ENCODE measurements around the gene SMNDC1.
A peak's percentile ranks its signal among the peaks of the same experiment; 100 is the strongest.
"Not testable (repeated sequence)": the region's sequence is repeated elsewhere in the genome, so short reads cannot be mapped to it uniquely, and the experiment has no call there.

Gene SMNDC1

DNA sequence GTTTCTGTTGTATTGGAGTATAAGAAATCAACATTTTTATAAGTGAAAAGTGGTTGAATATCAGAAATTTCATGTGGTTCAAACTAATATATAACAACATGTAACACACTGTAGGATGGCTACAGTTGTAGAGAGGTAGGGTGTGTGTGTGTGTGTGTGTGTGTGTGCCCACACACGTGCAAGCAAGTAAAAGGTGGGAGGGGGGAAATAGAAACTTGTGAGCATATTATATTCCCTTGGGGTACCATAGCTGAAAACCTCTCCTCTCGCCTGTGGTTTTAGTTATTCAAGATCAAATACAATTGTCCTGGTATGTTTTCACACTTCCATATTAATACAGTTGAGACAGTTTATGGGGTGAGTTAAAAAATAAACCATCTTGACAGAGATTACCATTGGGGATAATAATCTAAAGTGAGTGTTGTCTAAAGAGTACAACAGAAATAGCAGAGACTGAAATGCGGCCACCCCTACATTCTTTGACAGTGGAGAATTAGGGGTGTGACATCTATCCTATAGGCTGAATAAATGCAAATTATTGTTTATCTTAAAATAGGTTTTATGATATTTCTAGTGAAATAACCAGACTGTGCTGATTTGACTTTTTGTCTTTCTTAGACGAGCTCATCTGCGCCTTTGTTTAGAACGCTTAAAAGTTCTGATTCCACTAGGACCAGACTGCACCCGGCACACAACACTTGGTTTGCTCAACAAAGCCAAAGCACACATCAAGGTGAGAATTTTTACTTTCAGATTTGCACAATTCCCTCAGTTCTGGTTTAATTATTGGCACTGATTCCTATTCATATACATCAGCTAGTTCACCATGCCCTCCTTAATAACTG, 25.9 kb downstream of the SMNDC1 start:
- peak; percentile 10 for DNase-seq

DNA sequence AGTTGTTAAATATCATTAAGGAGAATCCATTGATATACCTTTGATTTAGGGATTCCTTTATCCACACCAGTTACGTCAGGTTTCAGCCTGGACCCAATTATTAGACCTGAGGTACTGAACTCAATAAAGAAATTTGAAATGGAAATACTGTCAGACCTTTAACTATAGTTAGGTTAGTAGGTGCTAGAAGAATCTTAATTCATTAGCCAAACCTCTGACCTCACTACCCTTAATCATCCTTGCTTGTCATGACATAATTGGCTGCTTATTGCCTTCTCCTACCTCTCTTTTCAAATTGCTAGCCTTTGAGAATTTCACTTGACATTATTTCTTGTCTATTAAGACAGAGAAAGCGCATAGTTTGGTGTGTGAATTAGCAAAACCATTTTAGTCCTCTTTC, 27.1 kb downstream of the SMNDC1 start:
- no peak for DNase-seq

DNA sequence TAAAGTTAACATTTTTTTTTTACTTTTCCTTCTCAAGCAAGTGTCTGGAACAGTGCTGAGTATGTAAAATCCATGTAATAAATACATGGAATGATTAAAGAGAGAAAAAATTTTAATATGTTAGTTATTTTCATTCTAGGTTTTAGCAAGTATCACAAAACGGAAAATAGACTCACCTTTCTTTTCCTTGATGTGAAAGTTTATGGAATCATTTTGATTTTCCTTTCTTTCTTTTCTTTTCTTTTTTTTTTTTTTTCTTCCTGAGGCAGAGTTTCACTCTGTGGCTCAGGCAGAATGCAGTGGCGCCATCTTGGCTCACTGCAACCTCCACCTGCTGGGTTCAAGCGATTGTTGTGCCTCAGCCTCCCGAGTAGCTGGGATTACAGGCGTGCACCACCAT, 28.1 kb downstream of the SMNDC1 start:
- DNase-seq, result no peak

DNA sequence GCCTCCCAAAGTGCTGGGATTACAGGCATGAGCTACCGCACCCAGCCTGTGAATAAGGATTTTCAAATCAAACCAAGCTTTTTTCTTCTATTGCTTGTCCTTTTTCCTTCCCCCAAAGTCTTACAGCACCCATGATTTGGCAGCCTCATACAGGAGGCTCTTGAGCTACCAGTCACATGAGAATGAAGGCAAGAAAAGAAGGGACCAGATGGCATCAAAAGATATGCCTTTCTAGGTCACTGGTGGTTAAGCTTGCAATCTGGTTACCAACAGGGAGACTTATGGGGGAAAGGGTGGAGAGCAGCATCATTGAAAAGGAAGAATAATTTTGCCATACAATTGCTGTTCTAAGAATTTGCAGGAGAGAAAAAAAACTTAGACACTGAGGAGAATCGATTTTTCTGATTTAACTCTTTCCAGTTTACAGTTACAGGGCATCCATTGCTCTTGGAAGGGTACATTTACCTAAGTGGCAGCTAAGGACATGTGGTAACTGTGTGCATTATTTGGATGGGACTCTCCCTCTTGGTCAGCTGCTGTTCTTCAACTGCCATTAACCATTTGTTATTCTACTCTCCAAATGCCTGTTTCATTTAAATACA, 29.5 kb downstream of the SMNDC1 start:
- peak; percentile 47 for DNase-seq

DNA sequence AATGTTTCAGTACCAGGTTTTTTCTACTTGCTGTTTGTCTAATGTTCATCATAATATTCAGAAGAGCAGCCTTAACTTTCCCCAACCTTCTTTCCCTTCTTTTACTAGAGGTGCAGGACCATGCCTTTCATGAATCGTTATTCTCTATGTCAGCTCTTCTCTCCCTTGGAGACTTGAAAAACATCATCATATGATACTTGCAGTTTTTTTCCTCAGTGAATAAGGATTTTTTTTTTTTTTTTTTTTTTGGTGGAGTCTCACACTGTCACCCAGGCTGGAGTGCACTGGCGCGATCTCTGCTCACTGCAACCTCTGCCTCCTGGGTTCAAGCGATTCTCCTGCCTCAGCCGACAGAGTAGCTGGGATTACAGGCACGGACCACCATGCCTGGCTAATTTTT, 30.1 kb downstream of the SMNDC1 start:
- DNase-seq, result no peak

DNA sequence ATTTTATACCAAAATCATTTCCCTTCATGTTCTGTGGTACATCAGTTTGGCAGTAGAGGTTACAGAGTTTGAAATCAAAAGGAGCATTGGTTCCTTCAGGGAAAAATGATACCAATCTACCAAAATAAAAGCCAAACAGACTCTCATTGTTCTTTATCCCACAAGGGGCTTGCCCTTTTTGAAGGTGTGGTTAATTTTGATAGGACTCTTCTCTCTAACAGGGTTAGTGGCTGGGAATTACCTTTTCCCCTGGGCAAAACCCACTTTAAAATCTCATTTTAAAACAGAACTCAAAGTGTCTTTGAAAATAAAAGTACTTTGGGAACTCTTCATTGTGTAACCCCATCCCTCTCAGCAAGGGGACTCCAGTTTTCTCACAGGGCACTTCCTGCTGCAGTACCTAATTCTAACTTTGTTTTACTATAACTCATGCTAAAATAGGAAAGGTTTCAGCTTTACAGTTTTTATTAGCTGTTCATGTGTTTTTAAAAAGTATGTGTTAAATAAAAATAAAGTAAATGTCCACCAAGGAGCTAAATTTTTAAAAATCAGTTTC, 30.6 kb downstream of the SMNDC1 start:
- no peak for DNase-seq

DNA sequence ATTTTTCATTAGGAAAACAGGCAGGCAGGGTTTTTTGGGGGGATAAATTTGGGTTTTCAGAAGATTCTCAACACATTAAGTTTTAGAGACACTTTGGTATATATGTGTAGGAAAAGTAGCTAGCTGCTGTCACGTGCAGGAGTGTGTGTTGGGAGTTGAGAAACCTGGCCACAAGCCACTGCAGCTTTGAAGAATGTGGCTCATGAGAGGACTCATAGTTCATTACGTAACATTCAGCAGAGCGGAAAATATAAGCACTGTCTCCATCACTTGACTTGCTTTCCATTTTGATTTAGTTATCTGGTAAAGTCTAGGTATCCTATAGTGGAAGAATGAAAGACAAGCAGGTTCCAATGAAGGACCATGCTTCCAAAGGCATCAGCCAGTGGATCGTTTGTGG, 31.2 kb downstream of the SMNDC1 start:
- peak; percentile 53 for DNase-seq

DNA sequence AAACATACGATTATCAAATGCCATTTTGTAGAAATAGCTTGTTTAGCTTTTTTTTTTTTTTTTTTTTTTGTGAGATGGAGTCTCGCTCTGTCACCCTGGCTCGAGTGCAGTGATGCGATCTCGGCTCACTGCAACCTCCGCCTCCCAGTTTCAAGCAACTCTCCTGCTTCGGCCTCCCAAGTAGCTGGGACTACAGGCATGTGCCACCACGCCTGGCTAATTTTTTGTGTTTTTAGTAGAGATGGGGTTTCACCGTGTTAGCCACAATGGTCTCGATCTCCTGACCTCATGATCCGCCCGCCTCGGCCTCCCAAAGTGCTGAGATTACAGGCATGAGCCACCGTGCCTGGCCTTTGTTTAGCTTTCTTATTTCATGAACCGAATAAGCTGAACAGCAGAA, 31.7 kb downstream of the SMNDC1 start:
- DNase-seq, result not testable (repeated sequence)

DNA sequence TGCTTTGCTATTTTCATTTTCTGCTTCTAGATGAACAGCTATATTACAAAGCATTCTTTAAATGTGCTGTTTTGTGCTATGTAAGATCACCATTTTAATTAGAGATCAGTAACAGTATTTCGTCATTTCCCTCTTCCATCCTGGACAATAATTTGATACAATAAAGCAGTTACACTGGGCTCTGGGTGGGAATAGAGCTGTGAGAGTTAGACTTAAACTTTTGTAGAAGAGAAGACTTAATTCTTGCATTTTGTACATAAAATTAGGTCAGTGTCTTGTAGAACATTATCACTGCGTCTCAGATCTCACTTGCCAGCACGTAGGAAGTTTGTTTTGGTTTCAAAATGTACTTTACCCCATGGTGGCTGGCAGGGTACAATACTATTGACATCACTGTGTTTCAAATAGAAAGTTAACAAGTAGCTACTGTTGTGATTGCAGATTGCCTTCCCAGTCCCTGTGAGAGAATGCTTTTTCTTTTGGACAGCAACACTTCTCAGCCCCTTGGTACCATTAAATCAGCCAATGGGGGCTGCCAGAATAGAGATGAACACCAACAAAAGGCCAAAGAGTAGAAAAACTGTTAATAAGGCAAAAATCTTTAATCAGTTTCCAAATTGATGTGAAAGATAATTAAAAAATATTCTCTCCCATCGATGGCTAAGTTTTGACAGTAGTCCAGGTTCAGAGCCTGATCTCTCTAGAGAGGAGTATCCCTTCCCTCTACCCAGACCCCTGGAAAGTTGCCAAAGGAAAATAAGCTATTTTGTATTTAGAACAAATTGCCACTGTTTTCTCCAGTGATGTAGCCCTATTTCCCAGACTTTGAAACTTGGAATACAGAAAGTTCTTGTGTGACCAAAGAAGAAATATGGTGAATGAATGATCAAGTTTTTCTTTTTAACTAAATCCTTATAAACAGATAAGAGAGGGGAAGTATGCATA, 35.1 kb downstream of the SMNDC1 start:
- DNase-seq, result peak; percentile 15

DNA sequence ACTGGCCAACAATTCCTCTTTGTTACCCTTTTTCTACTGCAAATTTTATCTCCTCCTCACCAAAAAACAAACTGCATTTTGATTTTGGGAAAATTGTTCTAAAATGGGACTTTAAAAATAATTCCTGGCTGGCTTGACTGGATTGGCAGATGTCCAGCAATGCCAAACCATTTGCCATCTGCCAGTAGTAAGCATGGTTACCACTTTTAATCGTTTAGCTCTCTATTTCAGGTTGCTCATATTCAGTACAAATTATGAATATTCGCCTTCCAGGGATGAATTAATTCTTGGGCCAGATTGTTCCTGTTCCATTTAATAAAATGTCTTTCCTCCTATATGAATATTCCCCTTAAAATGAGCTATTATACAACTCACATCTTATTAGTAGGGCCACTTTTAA, 35.7 kb downstream of the SMNDC1 start:
- no peak for DNase-seq

DNA sequence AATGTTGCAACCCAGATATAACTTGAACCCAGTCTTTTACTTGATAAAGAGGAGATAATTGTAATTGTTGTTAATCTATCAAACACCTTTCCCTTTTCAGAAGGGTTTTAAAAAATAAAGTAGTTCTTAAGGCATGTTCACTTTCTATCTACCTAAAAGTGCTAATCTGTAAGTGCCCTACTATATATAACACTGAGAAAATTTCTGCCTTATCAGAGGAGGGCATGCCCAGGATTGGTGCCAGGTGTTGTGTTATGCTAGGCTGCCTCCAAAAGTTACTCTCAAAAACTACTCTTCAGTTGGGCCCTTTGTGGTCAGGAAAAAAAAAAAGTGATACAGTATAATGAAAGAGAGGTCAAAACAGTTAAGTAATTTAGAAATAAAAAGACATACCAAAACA, 36.3 kb downstream of the SMNDC1 start:
- no peak for DNase-seq

DNA sequence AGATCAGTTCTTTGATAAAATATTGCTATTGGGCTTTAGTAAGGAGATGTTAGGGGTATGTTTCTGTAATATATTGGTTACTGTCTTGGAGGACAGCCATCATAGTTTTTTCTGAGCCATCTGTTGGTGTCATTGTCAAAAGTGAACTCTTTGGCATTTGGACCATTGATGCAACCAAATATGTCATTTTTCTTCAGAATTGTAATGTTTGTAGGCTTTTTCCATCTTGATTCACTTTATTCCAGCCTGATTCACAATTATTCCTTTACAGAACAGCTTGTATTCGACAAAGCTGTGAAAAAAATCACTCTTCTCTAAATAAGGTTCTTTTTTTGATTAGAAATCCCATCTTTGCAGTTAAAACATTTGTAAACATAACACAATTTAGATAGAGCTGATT, 37.4 kb downstream of the SMNDC1 start:
- DNase-seq, result no peak

DNA sequence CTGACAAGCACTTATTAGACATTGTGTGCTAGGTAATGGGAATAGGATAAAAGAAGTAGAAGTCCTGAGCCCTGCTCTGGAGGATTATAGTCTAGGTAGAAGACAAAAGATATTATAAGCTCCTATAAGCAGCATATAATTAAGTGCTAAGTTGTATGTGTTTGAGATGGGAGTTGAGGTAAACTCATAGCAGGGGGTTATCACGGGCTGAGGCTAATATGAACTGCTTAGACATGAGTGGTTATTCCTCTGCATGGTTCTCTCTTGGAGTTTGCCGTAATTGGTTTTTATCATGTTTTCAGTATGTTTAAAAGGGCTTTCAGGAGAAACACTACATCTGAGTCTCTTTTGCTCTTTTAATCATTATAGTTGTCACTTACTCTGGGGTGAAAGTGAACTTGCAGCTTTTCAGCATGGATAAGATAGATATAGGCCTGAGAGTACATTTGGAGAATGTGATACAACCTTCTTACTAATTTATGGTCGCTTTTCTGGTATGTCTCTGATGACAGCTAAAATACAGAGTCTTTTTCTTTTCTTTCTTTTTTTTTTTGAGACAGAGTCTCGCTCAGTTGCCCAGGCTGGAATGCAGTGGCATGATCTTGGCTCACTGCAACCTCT, 39.0 kb downstream of the SMNDC1 start:
- no peak for DNase-seq

DNA sequence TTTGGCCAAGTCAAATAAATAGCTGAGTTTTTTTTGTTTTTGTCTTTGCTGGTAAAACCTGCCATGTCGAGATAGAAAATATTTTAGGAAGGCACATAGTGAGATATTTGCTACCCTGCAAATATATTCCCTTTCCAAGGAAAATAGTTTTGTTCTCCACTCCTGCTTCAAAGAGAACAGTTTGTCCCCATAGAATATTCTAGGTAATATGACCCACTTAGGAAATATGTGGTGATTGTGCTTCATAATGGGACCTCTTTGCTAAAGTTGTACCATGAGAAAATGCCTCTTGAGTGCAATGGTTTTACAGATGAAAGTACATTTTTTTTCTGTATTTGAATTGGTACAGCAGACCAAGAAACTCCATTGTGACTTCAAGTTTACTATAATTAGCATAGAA, 41.6 kb downstream of the SMNDC1 start:
- no peak for DNase-seq

DNA sequence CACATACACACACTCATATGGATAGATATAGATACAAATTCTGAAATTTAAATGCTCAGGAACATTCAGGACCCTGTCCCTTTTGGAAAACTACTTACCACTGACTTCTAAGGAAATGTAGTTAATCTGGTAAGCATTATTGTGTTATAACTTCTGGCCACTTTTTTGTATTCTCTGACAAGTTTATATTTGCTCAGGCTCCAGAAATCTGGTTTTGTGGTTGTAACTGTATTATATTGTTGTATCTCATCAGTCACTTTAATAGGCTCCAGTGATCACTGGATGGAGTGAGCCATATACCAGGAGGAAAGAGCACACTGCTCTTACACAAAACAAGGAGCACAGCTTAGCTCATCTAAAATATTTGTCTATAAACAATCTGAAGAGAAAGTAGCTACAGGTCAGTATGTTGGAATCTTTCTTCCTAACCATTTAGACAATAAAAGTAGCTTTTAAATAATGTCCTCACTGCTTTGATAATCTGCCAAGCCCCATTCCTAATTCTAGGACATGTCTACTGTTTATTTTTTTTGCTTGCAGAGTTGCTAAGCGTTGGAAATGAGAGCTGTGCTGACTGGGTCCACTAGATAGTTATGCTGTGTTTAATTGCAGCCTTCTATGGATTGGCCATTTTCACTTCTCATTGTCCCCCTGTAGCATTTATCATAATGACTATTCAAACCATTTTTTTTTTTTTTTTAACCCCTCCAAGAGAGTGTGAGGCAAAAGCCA, 43.8 kb downstream of the SMNDC1 start:
- DNase-seq, result no peak

DNA sequence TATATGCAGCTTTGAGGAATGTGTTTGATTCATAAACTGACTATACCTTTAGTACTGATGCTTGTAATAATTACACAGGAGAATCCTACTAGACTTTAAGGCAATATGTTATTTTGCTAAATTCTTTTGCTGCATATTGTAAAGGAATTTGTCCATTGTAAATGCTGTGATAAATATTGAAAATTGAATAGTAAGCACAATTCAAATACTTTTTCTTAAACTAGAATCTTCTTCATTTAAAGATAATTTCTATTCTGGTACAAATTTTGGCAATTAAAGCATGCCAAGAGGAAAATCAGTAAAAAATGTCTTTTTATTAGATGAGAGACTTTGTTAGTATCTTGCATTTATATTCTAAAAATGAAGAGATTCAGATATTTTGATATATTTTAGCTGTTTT, 45.4 kb downstream of the SMNDC1 start:
- no peak for DNase-seq

DNA sequence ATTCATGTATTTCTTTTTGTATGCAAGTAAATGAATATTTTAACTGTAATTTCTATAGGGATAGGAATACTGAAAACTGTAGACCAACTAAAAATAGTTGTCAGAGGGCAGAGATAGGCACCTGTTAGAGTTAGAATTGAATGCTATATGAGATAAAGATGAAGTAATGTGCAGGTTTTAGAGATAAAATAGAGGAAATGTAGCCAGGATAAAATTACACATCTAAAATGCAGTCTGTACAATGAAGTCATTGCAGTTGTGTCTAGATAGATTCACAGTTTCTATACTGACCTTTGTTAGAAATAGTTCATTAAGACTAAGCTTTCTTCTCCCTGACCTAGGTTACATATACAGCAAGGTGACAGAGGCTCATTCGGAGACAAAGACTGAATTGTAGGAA, 46.2 kb downstream of the SMNDC1 start:
- no peak for DNase-seq

DNA sequence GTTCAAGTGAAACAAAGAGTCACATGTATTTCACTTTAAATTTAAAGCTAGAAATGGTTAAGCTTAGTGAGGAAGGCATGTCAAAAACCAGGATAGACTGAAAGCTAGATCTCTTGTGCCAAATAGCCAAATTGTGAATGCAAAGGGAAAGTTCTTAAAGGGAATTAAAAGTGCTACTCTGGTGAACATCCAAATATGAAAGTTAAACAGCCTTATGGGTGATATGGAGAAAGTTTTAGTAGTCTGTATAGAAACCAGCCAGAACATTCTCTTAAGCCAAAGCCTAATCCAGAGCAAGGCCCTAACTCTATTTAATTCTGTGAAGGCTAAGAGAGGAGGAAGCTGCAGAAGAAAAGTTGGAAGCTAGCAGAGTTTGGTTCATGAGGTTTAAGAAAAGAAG, 50.3 kb downstream of the SMNDC1 start:
- DNase-seq, result no peak

DNA sequence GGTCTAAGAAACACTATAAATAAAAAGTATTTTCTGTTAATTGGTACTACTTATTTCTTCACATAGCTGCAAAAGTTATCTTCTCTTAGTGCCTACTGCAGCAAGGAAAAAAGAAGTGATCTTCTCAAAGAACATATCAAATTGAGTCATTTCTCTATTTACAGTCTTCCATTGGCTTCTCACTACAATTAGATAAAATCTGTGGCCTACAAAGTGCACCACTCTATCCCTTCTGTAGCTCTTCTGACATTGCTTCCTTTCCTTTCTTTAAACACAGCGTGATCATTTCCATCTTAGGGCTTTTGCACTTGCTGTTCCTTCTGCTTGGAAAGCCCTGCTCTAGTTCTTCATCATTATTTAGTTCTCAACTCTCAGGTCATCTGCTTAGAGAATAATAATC, 52.6 kb downstream of the SMNDC1 start:
- no peak for DNase-seq

DNA sequence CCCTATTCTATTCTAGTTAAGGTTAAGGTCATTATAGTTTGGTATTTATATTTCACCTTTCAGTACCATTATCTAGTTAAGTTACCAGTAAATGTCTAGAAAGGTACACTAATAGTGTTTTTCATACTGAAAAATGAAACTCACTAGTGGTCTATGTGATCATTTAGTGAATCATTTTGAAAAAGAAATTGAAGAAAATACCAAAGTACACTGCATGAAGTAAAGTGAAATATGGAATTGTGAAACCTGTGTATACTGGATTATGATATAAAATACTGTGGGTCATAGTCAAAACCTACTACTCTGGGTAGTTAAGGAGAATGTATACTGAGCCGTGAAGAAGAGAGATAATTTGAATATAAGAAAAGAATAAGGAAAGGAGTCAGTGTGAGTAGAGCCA, 53.3 kb downstream of the SMNDC1 start:
- DNase-seq, result not testable (repeated sequence)

DNA sequence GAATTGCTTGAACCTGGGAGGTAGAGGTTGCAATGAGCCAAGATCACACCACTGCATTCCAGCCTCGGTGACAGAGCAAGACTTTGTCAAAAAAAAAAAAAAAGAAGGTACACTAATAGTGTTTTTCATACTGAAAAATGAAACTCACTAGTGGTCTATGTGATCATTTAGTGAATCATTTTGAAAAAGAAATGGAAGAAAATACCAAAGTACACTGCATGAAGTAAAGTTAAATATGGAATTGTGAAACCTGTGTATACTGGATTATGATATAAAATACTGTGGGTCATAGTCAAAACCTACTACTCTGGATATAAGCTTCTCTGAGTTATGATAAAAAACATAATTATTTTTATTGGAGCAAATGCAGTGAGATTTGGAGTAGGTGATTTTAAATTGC, 55.2 kb downstream of the SMNDC1 start:
- DNase-seq, result not testable (repeated sequence)

DNA sequence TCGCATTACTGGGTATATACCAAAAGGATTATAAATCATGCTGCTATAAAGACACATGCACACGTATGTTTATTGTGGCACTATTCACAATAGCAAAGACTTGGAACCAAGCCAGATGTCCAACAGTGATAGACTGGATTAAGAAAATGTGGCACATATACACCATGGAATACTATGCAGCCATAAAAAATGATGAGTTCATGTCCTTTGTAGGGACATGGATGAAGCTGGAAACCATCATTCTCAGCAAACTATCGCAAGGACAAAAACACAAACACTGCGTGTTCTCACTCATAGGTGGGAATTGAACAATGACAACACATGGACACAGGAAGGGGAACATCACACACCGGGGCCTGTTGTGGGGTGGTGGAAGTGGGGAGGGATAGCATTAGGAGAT, 56.9 kb downstream of the SMNDC1 start:
- DNase-seq, result not testable (repeated sequence)
